Measurements from ENCODE around the gene RIPPLY2. TPM values are rescaled to one million over a fixed set of nuclear protein-coding genes. Genes with fewer than 3 reads are reported as not detected.

RIPPLY2 gene
- polyA plus RNA-seq, 3 donors = not detected

GRCh38 chr6:83804886-83805285 is 48.3 kb upstream of the RIPPLY2 start:
- H3K36me3 ChIP-seq (replicated peaks in 1 of 2; ENCODE audit: control insufficient read depth in 1 of 2, insufficient read depth in 2 of 2, low read length in 2 of 2) = no peaks in the 10 kb centered on the region

GRCh38 chr6:83808005-83808404 is 45.2 kb upstream of the RIPPLY2 start:
- H3K4me3 ChIP-seq (replicated peaks in 1 of 3; ENCODE audit: low read depth in 2 of 3, low read length in 3 of 3) = no peak overlapping the region
- Mint-ChIP-seq H3K27me3 (ENCODE audit: low read depth in 3 of 3) (peaks cover 0 to 2% (median 2%) of the 10 kb centered on the region in 3 donors), H3K36me3 (no peaks in the 10 kb centered on the region)

More at GRCh38 chr6:83804886-83805285, 48.3 kb upstream of the RIPPLY2 start:
- H3K9me3 ChIP-seq (replicated peaks in 1 of 2; ENCODE audit: control insufficient read depth in 1 of 2, insufficient read depth in 1 of 2, low read length in 2 of 2) = no peaks in the 10 kb centered on the region
- H3K27ac ChIP-seq (ENCODE audit: low read depth in 1 of 2, low read length in 2 of 2) = no peak overlapping the region
- no peak overlapping the region for H2AFZ ChIP-seq (ENCODE audit: insufficient read depth, low read depth, low read length, poor library complexity, severe bottlenecking)
- peaks cover 0 to 6% (median 2%) of the 10 kb centered on the region in 7 donors for H3K9me3 Mint-ChIP-seq
- no peak for DNase-seq
- H4K20me1 ChIP-seq (ENCODE audit: insufficient read depth, low read length) = no peaks in the 10 kb centered on the region
- H3K4me2 ChIP-seq (replicated peaks; ENCODE audit: extremely low read depth, low read length, poor library complexity, severe bottlenecking) = no peak overlapping the region
- H3K4me3 ChIP-seq (replicated peaks in 1 of 3; ENCODE audit: low read depth in 2 of 3, low read length in 3 of 3) = no peak overlapping the region
- no peaks in the 10 kb centered on the region for H3K79me2 ChIP-seq (ENCODE audit: insufficient read depth, low read length)
- H3K4me3 Mint-ChIP-seq = no peak overlapping the region
- no peaks in the 10 kb centered on the region for H3K4me1 Mint-ChIP-seq
- H3K27ac Mint-ChIP-seq = no peak overlapping the region
- H3K36me3 Mint-ChIP-seq = no peaks in the 10 kb centered on the region
- intact Hi-C loops (cut with micrococcal nuclease) = no loop called here
- no peaks in the 10 kb centered on the region for H3K4me1 ChIP-seq (ENCODE audit: control insufficient read depth in 1 of 2, insufficient read depth in 2 of 2, low read length in 2 of 2)
- H3K27me3 Mint-ChIP-seq (ENCODE audit: low read depth in 3 of 3) = peaks cover 0 to 2% (median 2%) of the 10 kb centered on the region in 3 donors
- no peak overlapping the region for H3K9ac ChIP-seq (ENCODE audit: insufficient read depth, low read length, poor library complexity, severe bottlenecking)
- TF ChIP-seq CTCF (IDR thresholded peaks at IDR 0.05) = no peak
- no peaks in the 10 kb centered on the region for H3K27me3 ChIP-seq (ENCODE audit: control insufficient read depth in 2 of 2, insufficient read depth in 2 of 2, low read length in 2 of 2)

More at GRCh38 chr6:83808005-83808404, 45.2 kb upstream of the RIPPLY2 start:
- DNase-seq = no peak
- H3K27ac Mint-ChIP-seq = no peak overlapping the region
- H3K4me1 Mint-ChIP-seq = no peaks in the 10 kb centered on the region
- Histone ChIP-seq H3K9me3 (replicated peaks in 1 of 2; ENCODE audit: control insufficient read depth in 1 of 2, insufficient read depth in 1 of 2, low read length in 2 of 2) (no peaks in the 10 kb centered on the region), H3K4me2 (replicated peaks; ENCODE audit: extremely low read depth, low read length, poor library complexity, severe bottlenecking) (no peak overlapping the region), H2AFZ (ENCODE audit: insufficient read depth, low read depth, low read length, poor library complexity, severe bottlenecking) (no peak overlapping the region), H3K9ac (ENCODE audit: insufficient read depth, low read length, poor library complexity, severe bottlenecking) (no peak overlapping the region), H3K27ac (ENCODE audit: low read depth in 1 of 2, low read length in 2 of 2) (no peak overlapping the region), H3K4me1 (ENCODE audit: control insufficient read depth in 1 of 2, insufficient read depth in 2 of 2, low read length in 2 of 2) (no peaks in the 10 kb centered on the region), H3K36me3 (replicated peaks in 1 of 2; ENCODE audit: control insufficient read depth in 1 of 2, insufficient read depth in 2 of 2, low read length in 2 of 2) (no peaks in the 10 kb centered on the region), H3K27me3 (ENCODE audit: control insufficient read depth in 2 of 2, insufficient read depth in 2 of 2, low read length in 2 of 2) (no peaks in the 10 kb centered on the region), H4K20me1 (ENCODE audit: insufficient read depth, low read length) (no peaks in the 10 kb centered on the region), H3K79me2 (ENCODE audit: insufficient read depth, low read length) (no peaks in the 10 kb centered on the region)
- TF ChIP-seq CTCF (IDR thresholded peaks at IDR 0.05) = no peak
- H3K9me3 Mint-ChIP-seq = peaks cover 0 to 6% (median 0%) of the 10 kb centered on the region in 7 donors
- intact Hi-C loops (cut with micrococcal nuclease) = no loop called here
- H3K4me3 Mint-ChIP-seq = no peak overlapping the region
